Measurements from ENCODE around the gene KIAA0753. TPM values are rescaled to one million over a fixed set of nuclear protein-coding genes. Genes with fewer than 3 reads are reported as not detected.

KIAA0753 gene
- total RNA-seq, 2 experiments from 2014 or later = 20.8 to 29.8 TPM

DNA sequence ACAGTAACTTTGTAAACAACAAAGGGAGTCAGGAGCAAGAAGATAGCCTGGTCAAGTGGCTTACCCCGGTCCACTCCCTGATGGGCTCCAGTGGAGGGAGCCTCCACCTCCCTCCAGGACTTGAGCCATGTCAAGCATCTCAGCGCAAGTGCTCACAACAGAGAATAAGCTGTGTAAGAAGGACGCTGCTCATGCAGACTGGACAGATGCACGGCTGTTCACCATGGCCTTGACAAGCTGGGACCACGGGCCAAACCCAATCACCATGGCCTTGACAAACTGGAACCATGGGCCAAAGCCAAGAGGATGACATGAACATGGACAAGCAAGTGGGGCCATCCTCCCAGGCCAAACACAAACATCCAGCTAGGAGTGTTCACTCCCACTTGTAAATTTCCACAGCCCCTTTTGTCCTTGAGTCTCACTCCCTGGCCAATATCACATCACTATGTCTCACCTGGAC lies 80.7 kb downstream of the KIAA0753 start:
- no peaks in the 10 kb centered on the region for H3K36me3 ChIP-seq (ENCODE audit: insufficient read depth, low read length)
- no peaks in the 10 kb centered on the region for H3K9me3 ChIP-seq (ENCODE audit: low read length)
- ChIA-PET POLR2A (no interaction called here), CTCF (ENCODE audit: unreplicated experiment) (no interaction called here)
- H3K4me1 ChIP-seq (ENCODE audit: insufficient read depth, low read length, poor library complexity, severe bottlenecking) = no peaks in the 10 kb centered on the region
- H3K4me2 ChIP-seq (ENCODE audit: low read length) = no peak overlapping the region
- H3K79me2 ChIP-seq (ENCODE audit: insufficient read depth, low read depth, low read length) = no peaks in the 10 kb centered on the region
- no peaks in the 10 kb centered on the region for H3K9me2 ChIP-seq (ENCODE audit: insufficient read depth, low read length)
- intact Hi-C loops (cut with micrococcal nuclease; ENCODE audit: unreplicated experiment) = no loop called here
- no peak for TF ChIP-seq EZH2phosphoT487 (IDR thresholded peaks at IDR 0.05; ENCODE audit: borderline replicate concordance, low read depth, low read length)
- TF ChIP-seq, protein P1, sequence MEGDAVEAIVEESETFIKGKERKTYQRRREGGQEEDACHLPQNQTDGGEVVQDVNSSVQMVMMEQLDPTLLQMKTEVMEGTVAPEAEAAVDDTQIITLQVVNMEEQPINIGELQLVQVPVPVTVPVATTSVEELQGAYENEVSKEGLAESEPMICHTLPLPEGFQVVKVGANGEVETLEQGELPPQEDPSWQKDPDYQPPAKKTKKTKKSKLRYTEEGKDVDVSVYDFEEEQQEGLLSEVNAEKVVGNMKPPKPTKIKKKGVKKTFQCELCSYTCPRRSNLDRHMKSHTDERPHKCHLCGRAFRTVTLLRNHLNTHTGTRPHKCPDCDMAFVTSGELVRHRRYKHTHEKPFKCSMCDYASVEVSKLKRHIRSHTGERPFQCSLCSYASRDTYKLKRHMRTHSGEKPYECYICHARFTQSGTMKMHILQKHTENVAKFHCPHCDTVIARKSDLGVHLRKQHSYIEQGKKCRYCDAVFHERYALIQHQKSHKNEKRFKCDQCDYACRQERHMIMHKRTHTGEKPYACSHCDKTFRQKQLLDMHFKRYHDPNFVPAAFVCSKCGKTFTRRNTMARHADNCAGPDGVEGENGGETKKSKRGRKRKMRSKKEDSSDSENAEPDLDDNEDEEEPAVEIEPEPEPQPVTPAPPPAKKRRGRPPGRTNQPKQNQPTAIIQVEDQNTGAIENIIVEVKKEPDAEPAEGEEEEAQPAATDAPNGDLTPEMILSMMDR (conservative IDR thresholded peaks at IDR 0.05; ENCODE audit: low read length) = no peak
- H3K27ac ChIP-seq (ENCODE audit: low read depth, low read length, poor library complexity, severe bottlenecking) = no peak overlapping the region
- DNase-seq (ENCODE audit: low spot score) = no peak
- no peak overlapping the region for H2AFZ ChIP-seq (ENCODE audit: low read length)
- no peaks in the 10 kb centered on the region for H4K20me1 ChIP-seq (ENCODE audit: insufficient read depth, low read length)
- no peak overlapping the region for H3K4me3 ChIP-seq (ENCODE audit: low read depth, low read length, poor library complexity, severe bottlenecking)
- no TSS peak for BruUV-seq (replicated peaks)

DNA sequence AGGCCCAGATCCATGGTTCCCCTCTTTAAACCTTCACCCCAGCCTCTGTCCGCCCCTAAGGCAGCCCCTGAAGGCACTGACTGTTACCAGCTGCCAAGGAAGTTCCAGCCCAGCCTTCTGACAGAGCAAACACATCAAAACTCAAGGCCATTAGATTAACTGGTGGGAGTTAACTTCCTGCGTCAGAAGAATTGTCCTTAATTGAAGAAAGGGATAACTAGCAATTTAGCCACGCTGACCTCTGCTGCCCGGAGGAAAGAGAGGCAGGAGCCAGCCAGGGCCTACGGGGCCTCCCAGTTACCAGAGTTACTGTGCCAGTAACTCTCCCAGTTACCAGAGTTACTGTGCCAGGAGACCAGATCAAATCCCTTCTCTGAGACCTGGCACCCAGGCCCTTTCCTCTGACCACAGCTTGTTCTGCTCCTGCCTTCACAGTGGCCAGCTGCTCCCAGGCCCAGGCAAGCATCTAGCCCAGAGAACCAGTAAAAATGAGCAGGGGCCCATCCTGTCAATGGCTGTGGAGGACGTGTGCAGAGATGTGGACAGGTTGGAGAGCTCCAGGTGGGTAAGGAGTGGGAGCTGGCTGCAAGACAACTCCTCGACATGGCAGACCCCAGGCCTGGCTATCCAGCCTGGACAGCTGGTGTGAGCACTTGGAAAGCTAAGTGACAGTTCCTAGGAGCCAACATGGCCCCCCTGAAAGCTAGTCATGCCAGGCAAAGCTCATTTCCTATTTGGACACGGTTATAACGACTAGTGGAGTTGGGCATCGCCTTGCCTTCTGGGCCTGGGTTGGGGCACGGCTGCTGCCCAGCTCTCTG lies 81.4 kb downstream of the KIAA0753 start:
- Histone ChIP-seq H3K27ac (ENCODE audit: low read depth, low read length, poor library complexity, severe bottlenecking) (no peak overlapping the region), H2AFZ (ENCODE audit: low read length) (no peak overlapping the region), H4K20me1 (ENCODE audit: insufficient read depth, low read length) (no peaks in the 10 kb centered on the region), H3K4me2 (ENCODE audit: low read length) (no peak overlapping the region), H3K36me3 (ENCODE audit: insufficient read depth, low read length) (no peaks in the 10 kb centered on the region), H3K4me1 (ENCODE audit: insufficient read depth, low read length, poor library complexity, severe bottlenecking) (no peaks in the 10 kb centered on the region), H3K9me3 (ENCODE audit: low read length) (no peaks in the 10 kb centered on the region), H3K9me2 (ENCODE audit: insufficient read depth, low read length) (no peaks in the 10 kb centered on the region), H3K79me2 (ENCODE audit: insufficient read depth, low read depth, low read length) (no peaks in the 10 kb centered on the region), H3K4me3 (ENCODE audit: low read depth, low read length, poor library complexity, severe bottlenecking) (no peak overlapping the region)
- no TSS peak for BruUV-seq (replicated peaks)
- DNase-seq (ENCODE audit: low spot score) = no peak
- POLR2A ChIA-PET = no interaction called here
- TF ChIP-seq, protein P1 (conservative IDR thresholded peaks at IDR 0.05; ENCODE audit: low read length) = no peak
- TF ChIP-seq EZH2phosphoT487 (IDR thresholded peaks at IDR 0.05; ENCODE audit: borderline replicate concordance, low read depth, low read length) = no peak
- CTCF ChIA-PET (ENCODE audit: unreplicated experiment) = no interaction called here
- intact Hi-C loops (cut with micrococcal nuclease; ENCODE audit: unreplicated experiment) = no loop called here

DNA sequence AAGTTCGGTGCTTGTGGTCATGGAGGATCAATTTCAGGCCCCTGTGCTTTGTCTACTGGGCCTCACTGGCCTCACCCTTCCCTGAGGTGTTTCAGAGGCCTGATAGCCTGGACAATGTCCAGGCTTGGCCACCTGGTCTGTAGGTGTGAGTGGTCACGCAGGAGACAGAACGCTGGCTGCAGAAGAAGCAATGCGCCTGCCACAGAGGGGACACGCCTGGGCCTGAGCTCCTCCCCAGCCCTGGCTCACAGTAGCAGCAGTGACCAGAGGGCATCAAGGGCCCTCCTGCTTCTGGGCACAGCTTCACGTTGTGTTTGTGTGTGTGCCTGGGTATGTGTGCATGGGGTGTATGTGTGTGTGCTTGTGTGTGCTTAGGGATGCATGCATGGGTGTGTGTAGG lies 82.2 kb downstream of the KIAA0753 start:
- H4K20me1 ChIP-seq (ENCODE audit: insufficient read depth, low read length) = no peaks in the 10 kb centered on the region
- intact Hi-C loops (cut with micrococcal nuclease; ENCODE audit: unreplicated experiment) = no loop called here
- no peaks in the 10 kb centered on the region for H3K9me2 ChIP-seq (ENCODE audit: insufficient read depth, low read length)
- no TSS peak for BruUV-seq (replicated peaks)
- no peak for DNase-seq (ENCODE audit: low spot score)
- POLR2A ChIA-PET = no interaction called here
- no peaks in the 10 kb centered on the region for H3K36me3 ChIP-seq (ENCODE audit: insufficient read depth, low read length)
- H3K9me3 ChIP-seq (ENCODE audit: low read length) = no peaks in the 10 kb centered on the region
- no peak overlapping the region for H2AFZ ChIP-seq (ENCODE audit: low read length)
- H3K27ac ChIP-seq (ENCODE audit: low read depth, low read length, poor library complexity, severe bottlenecking) = no peak overlapping the region
- CTCF ChIA-PET (ENCODE audit: unreplicated experiment) = no interaction called here
- H3K4me1 ChIP-seq (ENCODE audit: insufficient read depth, low read length, poor library complexity, severe bottlenecking) = no peaks in the 10 kb centered on the region
- no peaks in the 10 kb centered on the region for H3K79me2 ChIP-seq (ENCODE audit: insufficient read depth, low read depth, low read length)
- H3K4me2 ChIP-seq (ENCODE audit: low read length) = no peak overlapping the region
- TF ChIP-seq, protein P1 (conservative IDR thresholded peaks at IDR 0.05; ENCODE audit: low read length) = no peak
- TF ChIP-seq EZH2phosphoT487 (IDR thresholded peaks at IDR 0.05; ENCODE audit: borderline replicate concordance, low read depth, low read length) = no peak
- H3K4me3 ChIP-seq (ENCODE audit: low read depth, low read length, poor library complexity, severe bottlenecking) = no peak overlapping the region

All from OCI-LY7 (cell line).